ENCODE data around the gene UGT1A7. TPM values are rescaled to one million over a fixed set of nuclear protein-coding genes. Genes with fewer than 3 reads are reported as not detected.

Gene UGT1A7
- total RNA-seq, 2 experiments from 2014 or later = not detected

DNA sequence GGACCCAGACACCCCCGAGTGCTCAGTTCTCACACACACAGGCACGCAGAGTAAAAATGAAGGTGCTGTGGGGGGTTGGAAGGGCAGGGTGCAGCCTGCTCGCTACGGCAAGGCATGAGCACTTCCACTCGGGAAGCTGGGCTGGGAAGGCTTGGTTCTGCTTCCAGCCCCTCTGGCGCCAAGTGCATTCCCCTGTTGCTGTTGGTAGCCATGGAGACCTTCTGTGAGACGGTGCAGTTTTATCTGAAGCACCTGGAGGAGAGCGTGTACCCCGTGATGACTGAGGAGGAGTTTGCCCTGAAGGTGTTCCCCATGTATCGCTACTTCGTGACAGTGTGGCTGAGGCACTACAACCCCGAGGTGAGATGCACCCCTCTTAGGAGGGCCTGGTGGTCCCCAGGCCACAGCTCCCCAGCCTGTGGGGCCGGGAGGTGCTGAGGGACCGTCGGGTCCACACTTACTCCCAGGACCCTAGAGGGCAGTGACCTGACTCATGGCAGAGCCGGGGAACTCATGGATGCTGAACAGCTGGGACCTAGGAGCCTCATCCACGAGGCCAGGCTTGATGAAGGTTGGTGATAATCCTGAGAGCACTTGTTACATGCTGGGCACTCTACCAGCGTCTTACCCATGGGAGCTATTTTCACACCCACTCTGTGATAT lies 111.9 kb downstream of the UGT1A7 start:
- CTCF ChIA-PET = no interaction called here

DNA sequence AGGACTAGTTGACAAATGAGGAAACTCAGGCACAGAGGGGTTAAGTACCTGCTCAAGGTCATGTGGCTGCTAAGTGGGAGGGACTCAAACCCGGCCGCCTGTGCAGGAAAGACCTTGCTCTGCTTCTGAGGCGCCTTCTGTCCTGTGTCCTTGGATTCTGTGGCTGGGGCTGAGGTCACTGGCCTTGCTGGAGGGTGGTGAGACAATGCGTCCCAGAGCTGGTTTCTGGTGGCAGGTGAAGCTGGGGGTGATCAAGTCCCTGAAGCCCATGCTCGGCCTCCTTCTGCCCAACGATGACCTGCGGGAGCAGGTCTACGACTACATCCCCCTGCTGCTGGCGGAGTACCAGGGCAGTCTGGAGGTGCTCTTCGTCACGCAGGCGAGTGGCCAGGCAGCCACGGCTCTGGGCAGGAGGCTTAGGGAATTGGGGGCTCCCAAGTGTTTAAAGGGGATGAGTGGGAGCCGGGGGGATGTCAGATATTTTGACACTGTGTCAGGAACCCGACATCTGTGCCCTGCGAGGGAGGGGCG lies 112.5 kb downstream of the UGT1A7 start:
- CTCF ChIA-PET = no interaction called here

More for the DNA sequence above, 111.9 kb downstream of the UGT1A7 start:
- POLR2A ChIA-PET = no interaction called here

GRCh38 chr2:233795735-233796171 lies 114.1 kb downstream of the UGT1A7 start:
- CTCF ChIA-PET = no interaction called here
- POLR2A ChIA-PET = no interaction called here

More for the DNA sequence above, 112.5 kb downstream of the UGT1A7 start:
- POLR2A ChIA-PET = no interaction called here

DNA sequence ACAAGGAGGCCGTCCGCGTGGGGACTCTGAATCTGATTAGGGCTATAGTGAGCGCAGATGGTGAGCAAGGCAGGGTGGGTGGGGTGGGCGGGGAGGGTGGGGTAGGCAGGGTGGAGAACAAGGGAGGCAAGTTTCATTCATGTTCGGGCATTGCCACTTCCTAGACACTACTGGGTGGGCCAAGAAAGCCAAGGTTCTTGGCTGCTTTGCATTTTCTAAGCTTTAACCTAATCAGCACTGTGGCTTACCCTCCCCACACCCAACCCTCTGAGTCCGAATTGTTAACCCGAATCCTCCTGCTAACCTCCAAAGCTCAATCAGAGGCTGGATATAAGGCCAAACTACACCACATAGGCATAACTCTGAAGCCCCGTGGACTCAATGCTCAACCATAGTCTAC lies 114.6 kb downstream of the UGT1A7 start:
- CTCF ChIA-PET = no interaction called here
- POLR2A ChIA-PET = no interaction called here

DNA sequence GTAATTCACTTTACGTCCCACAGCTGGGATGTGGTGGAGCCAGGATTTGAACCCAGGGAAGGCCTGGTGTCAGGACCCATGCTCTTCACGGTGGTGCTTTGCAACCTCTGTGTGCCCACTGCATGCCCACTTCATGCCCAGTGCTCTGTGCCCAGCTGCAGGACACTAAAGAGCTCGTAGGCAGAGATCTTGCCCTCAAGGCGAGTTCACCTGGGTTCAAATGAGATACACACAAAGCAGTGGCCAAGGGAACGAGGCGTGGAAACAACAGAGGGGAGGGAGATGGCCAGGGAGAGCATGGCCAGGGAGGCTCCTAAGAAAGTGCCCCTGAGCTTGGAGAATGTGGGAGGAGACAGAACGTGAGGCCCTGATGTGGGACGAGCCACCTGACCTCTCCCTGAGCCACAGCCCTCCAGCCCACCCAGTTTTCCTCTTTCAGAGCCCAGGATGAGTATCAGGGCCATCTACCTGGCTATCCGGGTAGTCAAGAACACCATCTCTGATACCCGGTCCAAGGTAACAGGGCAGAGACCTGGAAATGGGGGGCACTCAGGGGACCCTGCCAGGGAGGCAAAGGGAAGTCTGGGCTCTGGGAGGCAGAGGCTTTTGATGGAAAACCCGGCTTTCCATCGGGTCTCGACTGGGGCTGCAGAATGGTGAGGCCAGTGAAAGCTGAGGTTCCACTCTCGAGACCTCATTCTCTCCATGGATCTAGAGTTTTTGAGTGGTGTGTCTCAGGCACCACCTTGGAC lies 116.8 kb downstream of the UGT1A7 start:
- CTCF ChIA-PET = no interaction called here
- POLR2A ChIA-PET = no interaction called here

DNA sequence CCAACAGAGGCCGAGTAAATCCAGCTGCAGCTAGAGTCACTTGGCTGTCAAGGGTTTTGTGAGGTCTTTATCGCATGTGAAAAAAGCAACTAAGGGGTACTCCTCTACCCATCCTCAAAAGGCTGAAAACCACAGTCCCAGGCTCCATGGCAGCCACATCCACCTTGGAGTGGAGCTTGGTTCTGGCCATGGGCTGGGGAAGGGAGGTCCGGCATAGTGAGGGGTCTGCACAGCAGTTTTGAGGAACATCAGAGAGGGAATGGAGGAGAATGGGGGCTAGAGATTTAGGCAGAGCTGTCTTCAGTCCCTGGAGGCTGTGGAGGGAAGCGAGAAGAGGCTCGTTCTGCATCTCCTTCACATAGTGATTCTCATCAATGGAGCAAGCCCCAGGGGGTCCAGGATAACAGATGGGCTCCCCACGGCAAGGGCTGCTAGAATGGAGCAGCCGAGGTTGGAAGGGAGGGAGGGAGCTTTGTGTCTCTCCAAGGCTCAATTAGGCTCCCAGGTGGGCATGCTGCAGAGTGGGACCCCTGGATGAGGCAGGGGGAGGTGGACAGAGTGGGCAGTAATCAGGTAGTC lies 117.5 kb downstream of the UGT1A7 start:
- POLR2A ChIA-PET = no interaction called here
- CTCF ChIA-PET = no interaction called here

DNA sequence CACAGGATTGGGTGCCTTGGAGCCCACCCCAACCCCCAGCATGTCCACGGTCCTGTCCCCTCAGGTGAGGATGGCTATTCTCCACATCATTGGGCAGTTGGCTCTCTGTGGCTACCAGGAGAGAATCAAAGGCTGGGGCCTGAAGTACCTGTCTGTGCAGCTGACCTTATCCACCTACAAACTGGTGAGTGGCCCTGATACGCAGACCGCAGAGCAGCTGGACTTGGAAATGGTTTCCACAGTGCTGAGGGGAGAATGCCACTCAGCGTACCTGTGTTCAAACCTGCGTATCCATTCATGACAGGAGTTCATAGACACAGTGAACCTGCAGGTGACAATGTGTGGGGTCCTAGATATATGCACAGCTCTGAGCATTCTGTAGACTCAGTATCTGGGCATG lies 118.0 kb downstream of the UGT1A7 start:
- ChIA-PET CTCF (no interaction called here), POLR2A (no interaction called here)

DNA sequence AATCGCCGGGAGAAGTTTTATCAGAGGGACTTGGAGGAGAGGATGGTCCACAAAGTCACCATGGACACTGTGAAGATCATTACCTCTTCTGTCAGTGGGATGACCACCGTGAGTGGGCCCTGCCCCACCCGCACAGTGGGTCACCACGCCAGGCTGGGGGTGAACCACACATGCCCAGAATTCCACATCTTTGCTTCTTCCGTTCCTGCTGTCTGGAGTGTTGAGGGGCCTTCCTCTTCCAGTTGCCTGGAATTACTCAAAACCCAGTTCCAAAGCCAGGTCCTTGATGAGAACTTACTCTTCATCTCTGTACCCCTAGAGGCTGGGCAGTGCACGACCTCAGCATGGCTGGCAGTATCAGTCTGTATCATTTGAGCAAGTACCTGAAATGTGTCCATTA lies 118.5 kb downstream of the UGT1A7 start:
- ChIA-PET POLR2A (no interaction called here), CTCF (no interaction called here)

DNA sequence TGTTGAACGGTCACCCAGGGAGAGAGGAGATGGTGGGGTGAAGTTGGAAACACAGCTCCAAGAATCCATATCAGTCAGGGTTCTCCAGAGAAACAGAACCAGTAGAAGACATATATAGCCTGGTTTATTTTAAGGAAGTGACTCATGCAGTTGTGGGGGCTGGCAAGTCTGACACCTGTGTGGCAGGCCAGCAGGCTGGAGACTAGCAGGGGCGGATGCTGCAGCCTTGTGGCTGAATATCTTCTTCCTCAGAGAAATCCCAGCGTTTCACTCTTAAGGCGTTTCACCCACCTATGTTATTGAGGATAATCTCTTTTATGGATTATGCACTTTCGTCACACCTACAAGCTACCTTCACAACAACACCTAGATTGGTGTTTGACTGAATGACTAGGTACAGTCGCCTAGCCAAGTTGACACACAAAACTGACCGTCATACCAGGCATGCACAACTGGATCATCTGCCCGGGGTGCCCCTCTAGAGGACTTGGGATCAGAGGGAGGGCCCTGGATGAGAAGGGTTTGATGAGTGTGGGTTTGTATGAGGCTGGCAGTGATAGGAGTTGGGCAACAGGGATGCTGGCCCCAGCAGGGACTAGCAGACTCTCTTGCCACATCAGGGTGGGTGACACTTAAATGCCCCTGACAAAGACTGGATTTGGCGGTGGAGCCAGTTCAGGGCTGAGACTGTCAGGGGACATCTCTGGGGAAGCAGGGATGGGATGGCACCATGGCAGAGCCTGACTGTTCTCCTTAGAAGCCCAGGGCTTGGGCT lies 119.8 kb downstream of the UGT1A7 start:
- POLR2A ChIA-PET = interaction anchor here (0.7 kb wide), 1 partner anchor 95 kb away, joined by 3 read pairs; no protein-coding TSS in a partner anchor

DNA sequence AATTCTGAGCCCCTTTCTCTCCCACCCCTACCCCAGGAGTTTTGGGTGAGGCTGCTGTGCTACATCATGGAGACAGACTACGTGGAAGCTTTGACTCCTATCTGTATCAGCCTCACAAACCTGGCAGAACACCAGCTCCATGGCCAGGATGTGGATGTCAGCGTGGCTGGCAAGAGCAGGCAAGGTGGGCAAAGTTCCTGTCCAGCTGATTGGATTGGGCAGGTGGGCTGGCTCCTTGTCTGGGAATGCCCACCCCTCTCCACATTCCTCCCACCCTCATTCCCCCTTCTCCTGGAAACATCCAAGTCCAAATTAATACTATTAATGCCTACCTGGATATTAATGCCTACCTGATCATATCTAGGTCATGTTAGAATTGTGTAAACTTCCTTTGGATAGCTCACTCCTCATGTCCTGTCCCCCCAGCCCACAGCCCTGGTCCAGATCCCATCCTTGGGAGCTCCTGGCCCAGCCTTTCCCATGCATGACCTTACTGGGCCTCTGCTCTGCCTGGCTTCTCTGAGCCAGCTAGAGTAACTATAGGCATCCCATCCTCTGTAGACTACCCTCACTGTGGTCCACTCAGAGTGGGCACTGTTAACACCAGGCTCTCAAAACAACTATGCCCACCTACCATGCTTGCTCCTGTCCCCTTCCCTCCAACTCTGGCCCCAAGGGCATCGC lies 120.6 kb downstream of the UGT1A7 start:
- ChIA-PET POLR2A (interaction anchor here (0.7 kb wide), 1 partner anchor 95 kb away, joined by 3 read pairs; no protein-coding TSS in a partner anchor), CTCF (no interaction called here)

More for the DNA sequence above, 119.8 kb downstream of the UGT1A7 start:
- CTCF ChIA-PET = no interaction called here

- CTCF ChIA-PET = no interaction called here
- POLR2A ChIA-PET = no interaction called here
These were observed 121.7 kb downstream of the UGT1A7 start for GRCh38 chr2:233803292-233803911.

DNA sequence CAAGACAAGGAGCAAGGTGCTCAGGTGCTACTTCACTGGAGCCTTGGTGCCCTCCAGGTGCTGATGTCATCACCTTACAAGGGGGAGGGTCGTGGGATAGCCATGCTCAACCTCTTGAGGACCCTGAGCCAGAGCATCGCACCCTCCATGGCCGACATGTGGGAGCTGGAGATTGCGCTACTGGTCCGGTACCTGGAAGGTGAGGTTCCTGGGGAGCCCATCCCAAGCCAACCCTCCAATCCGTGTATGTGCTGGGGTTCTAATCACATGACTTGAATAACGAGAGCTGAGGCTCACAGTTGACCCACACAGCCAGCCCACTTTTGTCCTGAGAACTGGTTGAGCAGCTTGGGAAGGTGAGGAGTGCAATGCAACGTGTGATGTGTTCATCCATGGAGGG lies 122.3 kb downstream of the UGT1A7 start:
- POLR2A ChIA-PET = no interaction called here
- CTCF ChIA-PET = no interaction called here

DNA sequence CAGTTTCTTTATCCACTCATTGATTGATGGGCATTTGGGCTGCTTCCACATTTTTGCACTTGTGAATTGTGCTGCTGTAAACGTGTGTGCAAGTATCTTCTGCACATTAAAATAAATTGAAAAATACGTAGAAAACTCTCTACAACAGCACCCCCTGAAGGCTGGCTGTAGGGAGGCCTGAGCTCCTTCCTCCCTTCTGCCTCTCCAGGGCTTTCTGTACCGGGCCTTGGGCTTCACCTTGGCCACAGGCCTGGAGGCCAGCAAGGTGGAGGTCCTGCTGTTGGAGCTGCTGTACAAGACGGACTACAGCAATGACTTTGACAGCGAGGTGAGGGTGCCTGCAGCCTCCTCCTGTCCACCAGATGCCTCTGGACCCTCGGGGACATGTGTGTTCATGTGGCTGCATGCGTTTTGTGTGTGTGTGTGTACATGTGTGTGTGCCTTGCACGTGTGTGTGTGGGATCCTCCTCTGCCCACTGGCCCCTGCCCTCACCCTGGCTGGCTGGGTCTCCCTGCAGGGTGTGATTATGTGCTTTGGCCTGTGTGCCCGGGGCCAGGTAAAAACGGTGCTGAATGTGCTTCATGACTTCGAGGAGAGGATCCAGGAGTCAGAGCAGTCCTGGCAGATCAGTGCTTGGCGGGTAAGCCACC lies 125.6 kb downstream of the UGT1A7 start:
- CTCF ChIA-PET = no interaction called here

GRCh38 chr2:233807966-233808935 lies 126.5 kb downstream of the UGT1A7 start:
- POLR2A ChIA-PET = no interaction called here
- CTCF ChIA-PET = no interaction called here

More for the DNA sequence above, 125.6 kb downstream of the UGT1A7 start:
- POLR2A ChIA-PET = no interaction called here

- POLR2A ChIA-PET = no interaction called here
- CTCF ChIA-PET = no interaction called here
These were observed 128.7 kb downstream of the UGT1A7 start for GRCh38 chr2:233810385-233810784.

DNA sequence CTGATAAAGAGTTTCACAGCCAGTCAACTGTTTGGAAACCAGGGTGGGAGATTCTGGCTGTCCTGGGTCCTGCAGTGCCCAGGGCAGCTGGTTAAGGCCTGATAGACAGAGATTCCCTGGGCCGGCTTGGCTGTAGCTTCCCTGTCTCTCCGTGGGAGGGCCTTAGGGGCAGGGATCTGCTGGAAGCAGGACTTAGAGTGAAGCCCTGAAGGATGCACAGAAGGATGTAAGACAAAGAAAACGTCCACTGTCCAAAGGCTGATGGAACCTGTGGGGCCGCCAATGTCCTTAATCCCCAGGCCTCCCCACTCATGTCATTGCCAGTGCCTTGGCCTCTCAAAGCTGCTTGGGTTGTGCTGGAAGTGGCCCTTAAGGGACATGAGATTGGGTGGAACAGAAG lies 129.4 kb downstream of the UGT1A7 start:
- ChIA-PET POLR2A (no interaction called here), CTCF (no interaction called here)

GRCh38 chr2:233811732-233812131 lies 130.0 kb downstream of the UGT1A7 start:
- CTCF ChIA-PET = no interaction called here
- POLR2A ChIA-PET = no interaction called here

Measured in activated CD8-positive, alpha-beta memory T cell treated with anti-CD3 and anti-CD28 coated beads for 36 hours (primary cell).